Sigmoid colon (tissue), 4 donors: ENCODE data around the gene CCDC85C.

Experiments
- POLR2AphosphoS5 ChIP-seq, 4 donors: sonication (generic); formaldehyde crosslinking; IDR thresholded peaks; one replicate each; pipeline ENCODE4 v1.6.1; 2017; ENCODE audit warnings: antibody characterized with exemption in 4 of 4
- TF ChIP-seq, protein P1 (sequence below), 4 experiments: fragments of 450-650 bp in 3 of 4; fragments of 200-600 bp in 1 of 4; IDR thresholded peaks; one replicate each; pipeline ENCODE4 v1.5.1; 2016 to 2019; ENCODE audit warnings: antibody characterized with exemption in 4 of 4, mild to moderate bottlenecking in 3 of 4, moderate library complexity in 2 of 4

DNA sequence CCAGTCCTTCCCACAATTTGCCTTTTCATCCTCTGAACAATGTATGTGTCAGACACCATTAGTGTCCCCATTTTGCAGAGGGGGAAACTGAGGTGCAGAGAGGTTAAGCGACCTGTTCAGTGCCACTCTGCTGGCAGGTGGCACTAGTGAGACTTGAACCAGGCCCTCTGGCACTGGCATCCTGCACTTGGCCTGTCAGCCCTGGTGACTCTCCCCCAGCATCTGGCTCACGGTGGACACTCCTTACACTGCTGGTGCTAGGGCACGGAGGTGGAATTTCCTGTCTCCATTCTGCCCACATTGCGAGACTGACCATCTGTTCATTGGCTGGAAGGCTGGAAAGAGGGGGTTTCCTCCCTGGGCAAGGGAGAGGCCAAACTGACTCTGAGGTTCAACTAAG is 74.1 kb downstream of the CCDC85C start:
- TF ChIP-seq, protein P1, sequence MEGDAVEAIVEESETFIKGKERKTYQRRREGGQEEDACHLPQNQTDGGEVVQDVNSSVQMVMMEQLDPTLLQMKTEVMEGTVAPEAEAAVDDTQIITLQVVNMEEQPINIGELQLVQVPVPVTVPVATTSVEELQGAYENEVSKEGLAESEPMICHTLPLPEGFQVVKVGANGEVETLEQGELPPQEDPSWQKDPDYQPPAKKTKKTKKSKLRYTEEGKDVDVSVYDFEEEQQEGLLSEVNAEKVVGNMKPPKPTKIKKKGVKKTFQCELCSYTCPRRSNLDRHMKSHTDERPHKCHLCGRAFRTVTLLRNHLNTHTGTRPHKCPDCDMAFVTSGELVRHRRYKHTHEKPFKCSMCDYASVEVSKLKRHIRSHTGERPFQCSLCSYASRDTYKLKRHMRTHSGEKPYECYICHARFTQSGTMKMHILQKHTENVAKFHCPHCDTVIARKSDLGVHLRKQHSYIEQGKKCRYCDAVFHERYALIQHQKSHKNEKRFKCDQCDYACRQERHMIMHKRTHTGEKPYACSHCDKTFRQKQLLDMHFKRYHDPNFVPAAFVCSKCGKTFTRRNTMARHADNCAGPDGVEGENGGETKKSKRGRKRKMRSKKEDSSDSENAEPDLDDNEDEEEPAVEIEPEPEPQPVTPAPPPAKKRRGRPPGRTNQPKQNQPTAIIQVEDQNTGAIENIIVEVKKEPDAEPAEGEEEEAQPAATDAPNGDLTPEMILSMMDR (IDR thresholded peaks at IDR 0.05) = no peak
- TF ChIP-seq POLR2AphosphoS5 (IDR thresholded peaks at IDR 0.05) = no peak
